Tibial artery (tissue), 4 donors: ENCODE results near the gene DNAJC3.

Experiments
- DNase-seq, 2 donors: peaks; one replicate each; pipeline ENCODE4 v3.0.0-alpha.2; 2019
- H3K27ac ChIP-seq, 2 donors: fragments of 200-600 bp; sonication (generic) in 1 of 2; 1 replicate in 1 of 2; 2 replicates in 1 of 2; pipeline ENCODE4 v1.5.1; 2018 to 2019; ENCODE audit warnings: mild to moderate bottlenecking in 1 of 2
- H3K27me3 ChIP-seq, 2 donors: fragments of 200-600 bp; sonication (generic) in 1 of 2; one replicate each; pipeline versions ENCODE4 v1.5.1 to v1.6.0; 2016 to 2019
- H3K36me3 ChIP-seq, 3 donors: fragments of 200-600 bp; sonication (generic) in 2 of 3; one replicate each; pipeline ENCODE4 v1.5.1; 2016 to 2019; ENCODE audit warnings: mild to moderate bottlenecking in 2 of 3
- H3K4me1 ChIP-seq, 4 donors: fragments of 200-600 bp; sonication (generic) in 2 of 4; 1 replicate in 3 of 4; 2 replicates in 1 of 4; pipeline ENCODE4 v1.5.1; 2016 to 2019
- H3K4me3 ChIP-seq, 2 donors: fragments of 200-600 bp; sonication (generic) in 1 of 2; 1 replicate in 1 of 2; 2 replicates in 1 of 2; pipeline ENCODE4 v1.5.1; 2018 to 2019; ENCODE audit warnings: mild to moderate bottlenecking in 2 of 2
- H3K9me3 ChIP-seq, 3 donors: fragments of 200-600 bp; sonication (generic) in 1 of 3; one replicate each; pipeline ENCODE4 v1.5.1; 2016 to 2019
- CTCF ChIP-seq, 2 experiments: fragments of 200-600 bp in 1 of 2; fragments of 450-650 bp in 1 of 2; IDR thresholded peaks; one replicate each; pipeline ENCODE4 v1.5.1; 2017 to 2019; ENCODE audit warnings: antibody characterized with exemption in 2 of 2, mild to moderate bottlenecking in 1 of 2, moderate library complexity in 1 of 2
- intact Hi-C: fragments of 100-400 bp; cut with DNase I; formaldehyde crosslinking; loops from one replicate; pipeline ENCODE4 v1.15.0; 2023; ENCODE audit warnings: low total_unique reads

The DNAJC3 gene

GRCh38 chr13:95834134-95834765 lies 157.3 kb downstream of the DNAJC3 start:
- no peaks in the 10 kb centered on the region for H3K4me1 ChIP-seq
- H3K4me3 ChIP-seq: no peak overlapping the region
- peak; percentile 39 to 68 for DNase-seq
- intact Hi-C loops: loop anchor here (5.0 kb wide), 1 partner anchor 212 kb away; no protein-coding TSS in a partner anchor
- no peak overlapping the region for H3K27ac ChIP-seq
- no peaks in the 10 kb centered on the region for H3K27me3 ChIP-seq
- peak; percentile 86 to 90 for TF ChIP-seq CTCF (IDR thresholded peaks at IDR 0.05)
- peaks cover 13 to 20% (median 16%) of the 10 kb centered on the region in 3 donors for H3K36me3 ChIP-seq
- H3K9me3 ChIP-seq: no peaks in the 10 kb centered on the region

- TF ChIP-seq CTCF (IDR thresholded peaks at IDR 0.05): no peak
- Histone ChIP-seq H3K36me3 (peaks cover 12 to 16% (median 14%) of the 10 kb centered on the region in 3 donors), H3K4me1 (no peaks in the 10 kb centered on the region), H3K9me3 (no peaks in the 10 kb centered on the region), H3K27ac (no peak overlapping the region), H3K4me3 (no peak overlapping the region), H3K27me3 (no peaks in the 10 kb centered on the region)
- intact Hi-C loops: no loop called here
- no peak for DNase-seq
Observed at GRCh38 chr13:95841894-95842293, 165.0 kb downstream of the DNAJC3 start.

GRCh38 chr13:95842898-95843297 lies 166.0 kb downstream of the DNAJC3 start:
- Histone ChIP-seq H3K27ac (no peak overlapping the region), H3K4me3 (no peak overlapping the region), H3K36me3 (peaks cover 4 to 12% (median 9%) of the 10 kb centered on the region in 3 donors), H3K4me1 (no peaks in the 10 kb centered on the region), H3K27me3 (no peaks in the 10 kb centered on the region), H3K9me3 (no peaks in the 10 kb centered on the region)
- intact Hi-C loops: no loop called here
- TF ChIP-seq CTCF (IDR thresholded peaks at IDR 0.05): no peak
- DNase-seq: no peak
